Right cardiac atrium (tissue), 5 donors: ENCODE data around the gene URM1. TPM values are rescaled to one million over a fixed set of nuclear protein-coding genes. Genes with fewer than 3 reads are reported as not detected.

ENCODE experiments used
- ATAC-seq, 2 donors: fragments of 200-7000 bp; cut with Tn5 transposase; one replicate each; pipeline versions ENCODE4 v1.8.0 to v1.9.1; 2020; ENCODE audit warnings: moderate library complexity in 2 of 2, mild to moderate bottlenecking in 1 of 2
- DNase-seq, 3 donors: peaks; one replicate each; pipeline ENCODE4 v3.0.0-alpha.2; 2020
- H3K27ac ChIP-seq: one replicate; pipeline ENCODE4 v1.5.1; 2013; ENCODE audit warnings: mild to moderate bottlenecking, low read length, control low read depth, moderate library complexity
- H3K27me3 ChIP-seq: one replicate; pipeline ENCODE4 v1.6.1; 2013; ENCODE audit not compliant: control insufficient read depth, insufficient read depth
- H3K4me1 ChIP-seq: one replicate; pipeline ENCODE4 v1.6.1; 2013; ENCODE audit warnings: low read length; ENCODE audit not compliant: control insufficient read depth, insufficient read depth
- H3K4me3 ChIP-seq: one replicate; pipeline ENCODE4 v1.5.1; 2013; ENCODE audit warnings: low read length, control low read depth
- H3K9me3 ChIP-seq: one replicate; pipeline ENCODE4 v1.6.1; 2013; ENCODE audit warnings: low read length; ENCODE audit not compliant: control insufficient read depth
- WGBS: extraction: QIAGEN DNeasy Blood & Tissue Kit; methylation state at CpG from one replicate; pipeline ENCODE4 v1.1.7; 2013; 5-methylcytosine and 5-hydroxymethylcytosine counted together
- intact Hi-C, 4 donors: fragments of 100-400 bp; cut with DNase I; formaldehyde crosslinking; loops; one replicate each; pipeline versions ENCODE4 v1.11.0 to v1.14.0; 2022 to 2023
- polyA plus RNA-seq: library from polyadenylated mRNA; stranded (reverse); fragments of 200-250 nt; gene quantifications from one replicate; pipeline ENCODE4 v1.2.3, GENCODE V29; 2013
- total RNA-seq, 4 donors: library from RNA; stranded (reverse); fragmentation: NEBNext Ultra II Directional; extraction: Animal tissue kit (Norgen Biotek cat#: 25700); gene quantifications; one replicate each; pipeline ENCODE4 v1.2.1, GENCODE V29; 2021
- donor health status: healthy with polysubstance abuse.
- donor health status: DM: no; HTN: yes; CAD: no.
- donor health status: DM: no; HTN: no; CAD: no.
- donor health status: DM: no; HTN: yes; CAD: no; lungs with severe emphysema.
- donor health status: DM: yes; HTN: yes; CAD: no.

Gene URM1
- total and polyA plus RNA-seq, 5 donors: 44.2 to 57.4 (median 50.5) TPM

DNA sequence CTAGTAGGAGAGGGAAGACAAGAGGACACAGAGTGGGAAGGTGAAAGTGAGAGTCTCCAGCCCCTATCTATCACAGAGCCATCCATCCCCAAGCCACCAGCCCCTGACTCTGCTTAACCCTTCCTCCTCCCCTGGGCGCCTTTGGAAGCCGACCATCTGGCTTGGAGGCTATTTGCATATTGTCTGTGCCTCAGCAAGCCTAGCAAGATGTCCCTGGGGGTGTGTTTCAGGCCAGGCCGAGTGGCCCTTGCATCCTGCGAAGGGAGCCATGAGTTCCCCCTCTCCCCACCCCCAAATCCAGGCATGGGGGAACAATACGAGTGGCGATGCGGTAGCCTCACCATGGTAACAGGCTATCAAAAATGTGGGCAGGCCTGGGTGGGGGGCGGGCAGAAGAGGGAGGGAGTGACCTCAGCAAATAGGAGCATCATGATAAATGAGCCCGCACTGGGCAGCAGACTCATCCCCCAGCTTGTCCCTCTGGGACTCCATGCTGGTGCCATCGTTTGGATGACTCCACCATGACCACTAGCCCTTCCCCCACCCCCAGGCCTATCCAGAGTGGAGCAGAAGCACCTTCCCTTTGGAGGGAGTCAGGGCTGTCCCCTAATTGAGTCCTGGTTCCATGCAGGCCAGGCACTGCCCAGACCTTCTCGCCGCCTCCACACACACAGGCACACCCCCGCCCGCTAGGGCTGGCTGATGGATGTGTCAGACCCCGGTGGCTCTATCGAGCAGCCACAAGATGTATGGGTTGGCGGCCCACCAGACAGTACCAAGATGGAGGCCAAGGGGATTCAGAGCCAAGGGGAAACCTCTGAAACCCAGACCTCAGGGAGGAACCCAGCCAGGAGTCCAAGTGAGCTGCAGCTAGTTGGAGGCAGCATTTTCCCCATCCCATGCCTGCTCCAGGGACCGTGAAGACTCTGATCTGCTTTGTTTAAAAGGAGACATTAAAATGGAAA lies 14.6 kb downstream of the URM1 start:
- WGBS: 71% methylated on average over 18 of the region's 18 CpGs
- intact Hi-C loops: no loop called here
- H3K9me3 ChIP-seq: no peaks in the 10 kb centered on the region
- no peak overlapping the region for H3K4me3 ChIP-seq
- no peak overlapping the region for H3K27ac ChIP-seq
- no peak for ATAC-seq
- H3K4me1 ChIP-seq: no peaks in the 10 kb centered on the region
- H3K27me3 ChIP-seq: no peaks in the 10 kb centered on the region
- no peak for DNase-seq

DNA sequence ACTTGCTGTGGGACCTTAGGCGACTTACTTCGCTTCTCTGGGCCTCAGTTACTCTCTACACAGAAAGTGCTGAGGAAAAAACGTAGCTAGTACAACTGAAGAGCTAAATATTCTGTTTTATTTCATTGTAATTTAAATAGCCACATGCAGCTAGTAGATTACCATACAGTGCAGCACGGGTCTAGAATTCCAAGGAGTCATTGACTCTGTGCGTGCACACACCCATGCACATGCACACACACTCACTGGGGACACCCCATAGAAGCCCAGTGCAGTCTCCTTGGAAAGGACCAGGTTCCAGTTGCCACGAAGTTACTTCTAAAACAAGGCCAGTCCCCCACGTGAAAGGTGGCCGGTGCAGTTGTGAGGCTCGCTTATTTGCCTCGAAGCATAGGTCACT lies 17.0 kb downstream of the URM1 start:
- Histone ChIP-seq H3K27ac (no peak overlapping the region), H3K9me3 (no peaks in the 10 kb centered on the region), H3K27me3 (no peaks in the 10 kb centered on the region), H3K4me1 (no peaks in the 10 kb centered on the region), H3K4me3 (no peak overlapping the region)
- DNase-seq: no peak
- no peak for ATAC-seq
- intact Hi-C loops: no loop called here
- WGBS: 92% methylated on average over 10 of the region's 10 CpGs

DNA sequence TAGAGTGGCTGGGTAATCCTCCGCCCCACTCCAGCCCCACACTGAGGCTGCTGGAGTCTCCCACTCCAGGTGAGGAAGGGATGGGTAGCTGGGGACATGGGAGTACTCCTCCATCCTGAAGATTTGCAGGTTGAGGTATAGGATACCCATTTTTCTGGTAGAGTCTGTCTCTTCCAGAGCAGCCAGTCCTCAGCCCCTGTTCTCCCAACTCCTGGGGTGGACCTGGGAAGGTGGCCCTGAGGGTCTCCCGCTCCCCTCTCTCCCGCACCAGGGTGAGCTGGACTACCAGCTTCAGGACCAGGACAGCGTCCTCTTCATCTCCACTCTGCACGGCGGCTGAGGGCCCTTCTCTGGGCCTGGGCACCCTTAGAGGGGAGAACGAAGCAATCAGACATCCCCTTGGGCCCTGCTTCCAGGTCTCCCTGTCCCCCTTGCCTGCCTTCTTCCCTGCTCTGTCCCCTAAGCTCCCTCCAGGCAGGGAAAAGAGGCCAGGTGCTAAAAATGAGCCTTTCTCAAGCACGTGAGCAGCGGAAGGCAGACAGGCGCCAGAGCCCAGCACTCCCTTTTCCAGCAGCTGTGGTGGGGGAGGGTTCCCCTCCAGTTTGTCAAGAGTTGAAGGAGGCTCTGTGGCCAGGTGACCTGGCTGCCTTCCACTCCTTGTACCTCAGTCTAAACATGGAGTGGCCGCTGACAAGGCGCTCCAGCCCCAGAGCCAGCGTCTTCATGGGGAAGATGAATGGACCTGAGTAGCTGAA lies 18.4 kb downstream of the URM1 start:
- intact Hi-C loops: no loop called here
- H3K9me3 ChIP-seq: no peaks in the 10 kb centered on the region
- H3K27ac ChIP-seq: no peak overlapping the region
- no peak for ATAC-seq
- no peaks in the 10 kb centered on the region for H3K4me1 ChIP-seq
- H3K27me3 ChIP-seq: no peaks in the 10 kb centered on the region
- no peak for DNase-seq
- WGBS: 83% methylated on average over 13 of the region's 13 CpGs
- H3K4me3 ChIP-seq: no peak overlapping the region

DNA sequence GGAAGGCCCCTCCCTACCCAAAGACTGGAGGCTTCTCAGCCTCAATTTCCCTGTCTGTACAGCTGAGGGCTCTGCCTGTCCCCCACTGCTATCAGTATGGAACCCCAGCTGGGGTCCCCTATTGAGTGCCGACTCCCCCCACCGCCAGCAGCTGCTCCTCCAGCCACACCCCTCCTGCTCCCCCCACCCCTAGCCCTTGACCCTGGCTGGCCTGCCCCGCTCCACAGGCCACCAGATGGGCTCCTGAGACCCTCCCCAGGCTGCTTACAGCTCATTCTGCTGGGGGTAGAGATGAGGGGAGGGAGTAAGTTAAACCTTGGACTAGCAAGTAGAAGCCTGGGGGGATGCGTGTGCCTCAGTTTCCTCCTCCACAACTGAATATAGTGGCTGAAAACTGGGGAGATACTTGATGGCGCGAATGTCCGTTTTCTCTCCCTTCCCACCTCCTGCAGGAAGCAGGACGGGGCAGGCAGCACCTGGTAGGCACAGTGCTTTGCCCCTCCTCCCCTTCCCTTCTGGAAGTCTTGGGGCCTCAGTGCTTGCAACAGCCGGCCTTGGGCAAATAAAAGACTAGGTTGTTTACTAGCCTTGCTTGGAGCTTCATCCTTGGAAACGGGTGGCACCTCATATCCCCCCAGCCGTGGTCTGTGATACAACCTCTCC lies 19.1 kb downstream of the URM1 start:
- Histone ChIP-seq H3K27me3 (no peaks in the 10 kb centered on the region), H3K27ac (no peak overlapping the region), H3K4me3 (no peak overlapping the region), H3K4me1 (no peaks in the 10 kb centered on the region), H3K9me3 (no peaks in the 10 kb centered on the region)
- WGBS: 86% methylated on average over 11 of the region's 11 CpGs
- ATAC-seq: no peak
- intact Hi-C loops: no loop called here
- DNase-seq: no peak

DNA sequence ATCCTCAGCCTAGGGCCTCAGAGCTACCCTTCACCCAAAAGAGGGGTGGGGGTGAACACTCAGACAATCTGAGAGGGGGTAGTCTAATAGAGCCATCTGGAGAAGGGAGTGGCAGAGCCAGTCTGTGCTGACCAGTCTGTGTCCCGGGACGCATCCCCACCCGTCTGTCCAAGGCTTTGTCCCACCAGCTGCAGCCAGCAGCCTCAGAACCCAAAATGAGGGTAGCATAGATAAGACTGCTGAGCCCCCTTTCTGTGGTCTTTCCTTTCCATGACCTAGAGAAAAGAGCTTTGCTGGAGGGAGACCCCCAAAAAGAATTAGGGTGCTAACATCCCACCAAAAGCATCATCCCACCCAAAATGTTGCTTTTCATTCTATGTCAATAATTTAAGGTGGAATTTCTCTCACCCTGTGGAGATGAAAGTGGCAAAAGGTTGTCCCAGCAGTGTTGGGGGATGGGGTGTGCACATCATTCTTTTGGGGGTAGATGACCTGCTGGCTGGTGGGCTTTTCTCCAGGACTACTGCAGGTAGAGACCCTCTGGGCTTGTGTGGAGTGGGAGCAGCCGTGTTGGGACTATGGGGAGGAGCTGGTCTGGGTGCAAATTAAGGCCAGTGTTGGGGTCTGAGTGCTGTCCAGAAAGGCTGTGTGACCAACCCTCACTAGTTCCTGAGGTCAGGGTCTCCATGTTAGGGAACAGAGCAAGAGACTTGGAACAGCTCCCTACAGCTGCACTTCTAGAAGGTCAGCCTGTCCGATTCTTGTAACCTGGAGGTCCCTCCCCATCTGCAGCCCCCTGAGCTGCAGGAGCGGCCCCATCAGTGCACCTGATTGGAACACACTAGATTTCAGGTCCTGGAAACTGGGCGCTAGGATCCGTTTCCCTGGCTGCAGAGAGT lies 19.9 kb downstream of the URM1 start:
- no peak for ATAC-seq
- Histone ChIP-seq H3K4me3 (no peak overlapping the region), H3K4me1 (no peaks in the 10 kb centered on the region), H3K9me3 (no peaks in the 10 kb centered on the region), H3K27ac (no peak overlapping the region), H3K27me3 (no peaks in the 10 kb centered on the region)
- intact Hi-C loops: no loop called here
- DNase-seq: no peak
- WGBS: 92% methylated on average over 8 of the region's 8 CpGs

DNA sequence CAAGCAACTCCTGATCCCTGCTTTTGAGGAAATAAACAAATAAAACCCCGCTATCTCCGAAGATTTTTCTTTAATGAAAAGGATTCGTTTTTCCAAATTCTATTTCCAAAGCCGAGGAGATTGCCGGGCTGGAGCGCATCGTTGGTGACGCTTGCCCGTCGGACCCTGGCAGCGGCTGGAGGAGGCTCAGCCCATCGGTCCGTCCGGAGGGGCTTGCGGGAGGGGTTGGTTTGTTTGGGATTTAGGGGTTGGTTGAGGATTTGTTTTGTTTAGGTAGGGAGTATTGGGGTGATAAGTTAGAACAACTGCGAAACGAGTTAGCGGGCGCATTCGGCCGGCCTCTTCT lies 20.8 kb downstream of the URM1 start:
- H3K9me3 ChIP-seq: no peaks in the 10 kb centered on the region
- ATAC-seq (no peak), DNase-seq (no peak)
- H3K27me3 ChIP-seq: no peaks in the 10 kb centered on the region
- 87% methylated on average over 21 of the region's 21 CpGs for WGBS
- intact Hi-C loops: no loop called here
- no peak overlapping the region for H3K27ac ChIP-seq
- no peaks in the 10 kb centered on the region for H3K4me1 ChIP-seq
- no peak overlapping the region for H3K4me3 ChIP-seq

DNA sequence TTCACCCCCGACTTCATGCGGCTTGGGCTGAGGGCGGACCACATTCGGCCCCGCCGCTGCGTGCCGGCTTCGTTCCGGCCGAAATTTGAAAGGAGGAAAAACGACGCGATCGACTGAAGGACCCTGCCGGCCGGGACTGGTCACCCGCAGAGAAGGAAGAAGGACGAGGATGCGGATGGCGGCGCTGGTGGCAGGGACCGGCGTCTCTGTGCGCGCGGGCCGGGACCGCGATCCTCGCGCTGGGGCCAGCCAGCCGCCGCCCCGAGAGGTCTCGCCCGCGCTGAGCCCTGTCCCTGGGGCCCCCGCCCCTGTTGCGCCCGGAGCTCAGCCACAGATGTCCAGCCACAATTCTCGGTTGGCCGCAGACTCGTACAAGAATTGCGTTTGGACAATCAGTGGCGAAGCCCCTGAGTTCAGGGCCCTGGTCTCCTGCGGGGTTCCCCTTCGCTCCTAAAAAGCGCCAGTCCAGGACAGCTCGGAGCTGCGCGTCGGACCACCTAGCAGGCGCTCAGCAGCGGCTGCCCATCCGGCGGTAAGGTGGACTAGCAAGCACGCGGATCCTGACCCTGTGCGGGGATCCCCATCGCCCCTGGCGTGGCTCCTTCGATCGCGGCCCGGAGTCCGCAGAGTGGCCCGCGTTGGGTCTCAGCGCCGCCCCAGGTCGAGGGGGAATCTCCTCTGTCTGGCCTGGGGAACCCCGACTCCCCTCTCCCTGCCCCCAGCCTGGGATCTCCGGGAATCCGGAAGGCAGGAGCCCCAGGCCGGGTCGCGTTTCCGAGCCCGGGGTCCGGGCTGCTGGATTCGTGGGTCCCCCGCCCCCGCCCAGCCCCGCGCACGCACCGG lies 21.3 kb downstream of the URM1 start:
- intact Hi-C loops: no loop called here
- Histone ChIP-seq H3K4me1 (peaks cover 5% of the 10 kb centered on the region), H3K9me3 (no peaks in the 10 kb centered on the region), H3K27ac (no peak overlapping the region), H3K27me3 (no peaks in the 10 kb centered on the region), H3K4me3 (no peak overlapping the region)
- no peak for DNase-seq
- WGBS: 77% methylated on average over 88 of the region's 88 CpGs
- no peak for ATAC-seq

DNA sequence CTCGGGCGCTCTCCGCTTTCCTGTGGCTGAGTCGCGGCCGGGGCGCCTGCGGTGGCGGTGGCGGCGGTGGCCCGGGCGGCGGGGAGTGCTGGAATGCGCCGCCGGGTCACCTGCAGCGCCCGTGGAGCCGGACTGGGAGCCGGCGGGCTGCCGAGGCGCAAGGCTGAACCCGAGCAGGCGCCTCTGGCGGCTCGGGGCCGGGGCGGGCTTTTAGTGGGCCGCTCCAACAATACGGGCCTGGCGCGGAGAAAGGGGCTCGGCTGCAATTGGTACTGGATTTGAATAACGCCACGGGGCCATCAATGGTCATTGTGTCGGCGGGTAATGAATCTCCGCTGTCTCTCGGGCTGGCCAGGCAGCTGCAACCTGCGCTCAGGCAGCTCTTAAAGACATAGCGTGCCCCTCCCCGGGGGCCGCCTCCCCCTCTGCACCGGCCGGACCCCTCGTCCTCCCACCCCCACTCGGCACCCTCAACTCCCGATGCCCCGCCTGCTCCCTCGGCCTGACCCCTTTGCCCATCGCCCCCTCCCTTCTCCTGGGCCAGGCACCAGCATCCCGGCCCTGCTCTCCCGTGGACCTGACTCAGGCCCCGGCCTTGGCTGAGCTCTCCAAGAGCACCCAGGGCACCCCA lies 22.1 kb downstream of the URM1 start:
- no peak overlapping the region for H3K27ac ChIP-seq
- peaks cover 5% of the 10 kb centered on the region for H3K4me1 ChIP-seq
- intact Hi-C loops: no loop called here
- WGBS: 62% methylated on average over 56 of the region's 56 CpGs
- no peaks in the 10 kb centered on the region for H3K27me3 ChIP-seq
- no peaks in the 10 kb centered on the region for H3K9me3 ChIP-seq
- ATAC-seq: peak in 1 of 2 donors; percentile 13
- no peak for DNase-seq
- no peak overlapping the region for H3K4me3 ChIP-seq

DNA sequence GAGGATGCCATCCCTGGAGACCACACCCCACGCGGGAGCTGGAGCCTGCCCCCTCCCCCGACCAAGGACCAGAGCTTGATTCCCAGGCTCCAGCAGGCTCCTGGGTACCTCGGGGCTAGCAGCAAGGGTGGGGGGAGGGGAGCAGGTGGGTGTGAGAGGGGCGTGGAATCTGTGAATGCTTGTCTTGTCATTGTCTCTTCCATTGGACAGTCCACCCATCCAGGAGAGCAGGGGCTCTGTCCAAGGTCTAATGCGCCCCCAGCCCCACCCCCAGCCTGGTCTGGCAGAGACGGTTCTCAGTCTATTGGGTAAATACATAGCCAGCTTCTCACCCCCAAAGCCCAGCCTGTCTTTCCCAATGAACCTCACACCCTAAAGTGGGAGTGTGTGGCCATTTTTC lies 22.8 kb downstream of the URM1 start:
- no peak for DNase-seq
- 51% methylated on average over 7 of the region's 7 CpGs for WGBS
- no peaks in the 10 kb centered on the region for H3K27me3 ChIP-seq

More for the DNA sequence above, 22.8 kb downstream of the URM1 start:
- intact Hi-C loops: no loop called here
- Histone ChIP-seq H3K9me3 (no peaks in the 10 kb centered on the region), H3K4me1 (peaks cover 5% of the 10 kb centered on the region), H3K27ac (no peak overlapping the region), H3K4me3 (no peak overlapping the region)
- no peak for ATAC-seq
